RWPE1 (cell line): Measurements from ENCODE around the gene TBC1D1.

Source experiments
- CTCF ChIA-PET: fragments of 350-600 bp; sonication (Branson Sonifier 250); formaldehyde crosslinking; extraction: SDS; loops from one replicate; lab custom pipeline; 2021; lab: Yijun Ruan, JAX
- POLR2A ChIA-PET: fragments of 400-600 bp; formaldehyde crosslinking; extraction: SDS; loops from one replicate; lab custom pipeline; 2020; ENCODE audit warnings: antibody characterized with exemption; ENCODE audit not compliant: low non-redundant PET; lab: Yijun Ruan, JAX
- DNase-seq: peaks from one replicate; pipeline ENCODE4 v3.0.0; 2012; ENCODE audit warnings: low spot score
- H3K27ac ChIP-seq: fragments of 450-650 bp; 2 replicates; pipeline ENCODE4 v1.5.1; 2017
- TF ChIP-seq, protein P1 (sequence below): fragments of 450-650 bp; conservative IDR thresholded peaks from 2 replicates; pipeline ENCODE4 v1.5.1; 2017; ENCODE audit warnings: low read depth, mild to moderate bottlenecking

The TBC1D1 gene

DNA sequence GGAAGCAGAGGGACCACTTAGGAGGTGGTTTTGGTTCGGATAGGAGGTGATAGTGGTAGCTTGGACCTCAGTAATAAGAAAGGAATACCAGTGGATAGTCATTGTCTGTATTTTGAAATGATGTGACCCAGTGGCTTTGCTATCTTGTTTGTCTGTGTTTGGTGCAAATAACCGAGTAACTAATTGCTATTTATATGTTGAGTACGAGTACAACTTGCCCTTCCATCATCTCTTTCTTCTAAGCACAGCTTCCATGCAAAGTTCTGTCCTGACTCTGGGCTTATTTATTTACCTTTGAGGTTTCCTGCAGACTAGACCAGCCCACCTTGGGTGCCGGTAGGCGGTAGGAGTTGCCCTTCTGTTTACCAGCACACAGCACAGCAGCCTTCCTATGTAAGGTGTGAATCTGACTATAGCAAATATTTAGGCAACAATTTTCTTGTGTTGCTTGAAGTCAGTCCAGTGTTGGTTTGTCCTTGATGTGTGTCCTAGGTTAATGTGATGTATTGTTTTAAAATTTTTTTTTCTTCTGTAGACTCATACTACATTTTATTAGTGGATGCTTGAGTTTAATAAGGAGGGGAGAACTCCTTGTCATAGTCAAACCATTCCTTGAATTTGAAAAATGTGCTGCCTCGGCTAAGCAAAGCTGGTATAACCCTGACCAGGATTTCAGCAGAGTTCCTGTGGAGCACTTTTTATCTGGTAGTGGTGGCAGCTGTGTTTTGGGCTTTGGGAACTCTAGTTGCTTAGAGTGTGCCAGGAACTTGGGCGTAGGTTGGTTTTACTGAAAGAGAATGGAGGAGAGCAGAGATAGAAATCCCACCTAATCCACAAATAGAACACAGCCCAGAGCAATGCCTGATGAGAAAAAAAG lies 91.2 kb downstream of the TBC1D1 start:
- TF ChIP-seq, protein P1, sequence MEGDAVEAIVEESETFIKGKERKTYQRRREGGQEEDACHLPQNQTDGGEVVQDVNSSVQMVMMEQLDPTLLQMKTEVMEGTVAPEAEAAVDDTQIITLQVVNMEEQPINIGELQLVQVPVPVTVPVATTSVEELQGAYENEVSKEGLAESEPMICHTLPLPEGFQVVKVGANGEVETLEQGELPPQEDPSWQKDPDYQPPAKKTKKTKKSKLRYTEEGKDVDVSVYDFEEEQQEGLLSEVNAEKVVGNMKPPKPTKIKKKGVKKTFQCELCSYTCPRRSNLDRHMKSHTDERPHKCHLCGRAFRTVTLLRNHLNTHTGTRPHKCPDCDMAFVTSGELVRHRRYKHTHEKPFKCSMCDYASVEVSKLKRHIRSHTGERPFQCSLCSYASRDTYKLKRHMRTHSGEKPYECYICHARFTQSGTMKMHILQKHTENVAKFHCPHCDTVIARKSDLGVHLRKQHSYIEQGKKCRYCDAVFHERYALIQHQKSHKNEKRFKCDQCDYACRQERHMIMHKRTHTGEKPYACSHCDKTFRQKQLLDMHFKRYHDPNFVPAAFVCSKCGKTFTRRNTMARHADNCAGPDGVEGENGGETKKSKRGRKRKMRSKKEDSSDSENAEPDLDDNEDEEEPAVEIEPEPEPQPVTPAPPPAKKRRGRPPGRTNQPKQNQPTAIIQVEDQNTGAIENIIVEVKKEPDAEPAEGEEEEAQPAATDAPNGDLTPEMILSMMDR: no peak
- DNase-seq: no peak
- CTCF ChIA-PET: no interaction called here
- POLR2A ChIA-PET: no interaction called here
- no peak overlapping the region for H3K27ac ChIP-seq

DNA sequence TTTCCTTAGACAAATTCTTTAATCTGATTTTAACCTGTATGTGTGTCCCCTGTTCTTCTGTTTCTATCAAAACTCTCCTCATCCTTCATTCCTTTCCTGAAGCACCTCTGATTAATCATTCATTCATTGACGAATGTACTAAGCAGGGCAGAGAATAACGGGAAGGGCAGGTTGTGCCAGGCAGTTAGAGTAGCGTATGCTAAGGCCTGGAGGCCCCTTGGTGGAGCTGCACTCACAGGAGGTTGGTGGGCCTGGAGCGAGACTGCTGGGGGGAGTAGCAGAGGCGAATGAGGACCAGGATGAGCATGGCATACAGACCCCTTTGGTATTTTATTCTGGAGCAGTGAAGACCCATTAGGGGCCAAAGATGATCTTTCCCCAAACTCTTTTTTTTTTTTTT lies 91.9 kb downstream of the TBC1D1 start:
- TF ChIP-seq, protein P1: no peak
- no peak for DNase-seq
- H3K27ac ChIP-seq: no peak overlapping the region
- POLR2A ChIA-PET: no interaction called here
- CTCF ChIA-PET: no interaction called here

DNA sequence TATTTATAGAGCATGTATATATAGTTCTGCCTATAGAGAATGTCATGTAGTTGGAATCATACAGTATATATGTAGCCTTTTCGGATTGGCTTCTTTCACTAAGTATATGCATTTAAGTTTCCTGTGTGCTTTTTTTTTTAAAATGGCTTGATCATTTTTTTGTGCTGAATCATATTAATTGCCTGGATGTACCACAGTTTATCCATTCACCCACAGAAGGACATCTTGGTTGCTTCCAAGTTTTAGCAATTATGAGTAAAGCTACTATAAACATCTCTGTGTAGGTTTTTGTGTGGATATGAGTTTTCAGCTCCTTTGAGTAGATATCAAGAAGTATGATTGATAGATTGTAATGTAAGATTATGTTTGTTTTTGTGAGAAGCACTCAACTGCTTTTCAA lies 93.1 kb downstream of the TBC1D1 start:
- ChIA-PET CTCF (no interaction called here), POLR2A (no interaction called here)
- H3K27ac ChIP-seq: no peak overlapping the region
- TF ChIP-seq, protein P1: no peak
- no peak for DNase-seq

DNA sequence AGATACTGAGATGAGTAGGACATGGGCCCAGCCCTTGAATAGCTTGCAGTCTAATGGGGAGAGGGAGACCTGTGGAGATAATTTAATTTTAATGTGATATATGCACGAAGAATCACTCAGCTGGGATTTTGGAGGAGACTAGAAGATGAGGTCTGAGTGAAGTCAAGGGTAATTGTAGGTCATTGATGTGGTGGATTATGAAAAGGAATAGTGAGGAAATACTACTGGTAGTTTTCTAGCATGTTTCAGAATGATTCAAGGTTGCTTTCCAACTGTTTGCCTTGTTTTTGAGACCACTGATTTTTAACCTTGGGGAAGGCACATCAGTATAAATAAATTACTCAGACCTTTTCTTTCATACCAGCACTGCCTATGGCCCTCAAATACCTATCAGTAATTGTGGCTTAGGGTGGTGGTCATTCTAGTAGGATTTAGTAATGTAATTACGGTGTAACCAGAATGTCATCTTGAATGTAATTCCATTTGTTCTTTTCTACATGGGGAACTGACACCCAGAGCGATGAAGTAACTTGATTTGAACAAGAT lies 94.9 kb downstream of the TBC1D1 start:
- POLR2A ChIA-PET: no interaction called here
- CTCF ChIA-PET: interaction anchor here (0.6 kb wide), 1 partner anchor 665 kb away, joined by 4 read pairs; no protein-coding TSS in a partner anchor
- TF ChIP-seq, protein P1: no peak
- H3K27ac ChIP-seq: no peak overlapping the region
- no peak for DNase-seq

DNA sequence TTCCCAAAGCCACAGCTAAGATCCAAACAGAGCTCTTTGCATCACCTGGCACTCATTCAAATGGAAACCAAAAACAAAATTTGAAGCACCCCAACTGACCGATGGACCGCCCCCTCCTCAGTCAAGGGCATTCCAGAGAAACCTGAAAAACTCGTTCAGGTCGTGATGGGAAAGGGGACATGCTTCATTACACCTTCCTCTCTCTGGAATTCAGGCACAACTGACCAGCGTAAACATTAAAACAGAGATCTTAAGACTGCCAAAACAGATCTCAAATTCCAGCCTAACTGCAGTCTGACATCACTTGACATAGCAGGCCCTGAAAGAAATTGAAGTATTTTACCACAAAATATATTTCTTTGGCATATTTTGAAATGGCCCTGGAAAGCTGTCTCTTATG lies 97.8 kb downstream of the TBC1D1 start:
- ChIA-PET POLR2A (no interaction called here), CTCF (no interaction called here)
- no peak overlapping the region for H3K27ac ChIP-seq
- no peak for DNase-seq
- TF ChIP-seq, protein P1: no peak

DNA sequence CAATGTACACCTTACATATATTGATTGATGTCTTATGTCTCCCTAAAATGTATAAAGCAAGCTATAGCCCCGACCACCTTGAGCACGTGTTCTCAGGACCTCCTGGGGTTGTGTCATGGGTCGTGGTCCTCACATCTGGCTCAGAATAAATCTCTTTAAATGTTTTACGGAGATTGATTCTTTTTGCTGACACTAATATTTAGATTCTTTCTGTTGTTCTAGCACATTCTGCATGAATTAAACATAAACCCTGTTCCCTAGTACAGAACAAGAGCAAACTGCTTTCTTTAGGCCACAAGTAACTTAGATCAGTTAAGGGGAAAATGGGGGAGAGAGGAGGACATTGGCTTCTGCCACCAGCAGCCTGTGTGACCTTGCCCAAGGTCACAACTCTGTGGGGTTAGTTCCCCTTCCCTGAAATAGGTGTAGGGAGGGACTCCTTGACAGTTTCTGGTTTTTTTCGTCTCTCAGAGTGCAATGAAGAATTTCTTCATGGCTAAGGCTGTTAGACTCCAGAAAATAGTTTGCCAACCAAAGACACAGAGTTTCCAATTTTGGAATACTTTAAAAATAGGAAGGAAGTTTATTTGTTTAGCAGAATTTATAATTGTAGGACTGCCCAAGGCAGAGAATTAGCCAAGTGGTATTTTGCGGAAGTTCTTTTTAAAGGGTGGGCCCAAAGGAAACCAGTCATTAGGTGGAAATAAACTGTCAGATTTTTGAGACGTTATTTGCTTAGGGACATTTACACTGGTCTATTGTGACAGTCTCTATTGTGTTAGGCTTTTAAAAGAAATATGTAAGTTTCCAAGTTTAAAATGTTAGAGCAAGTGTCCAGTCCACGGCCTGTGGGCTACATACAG lies 98.7 kb downstream of the TBC1D1 start:
- H3K27ac ChIP-seq: no peak overlapping the region
- TF ChIP-seq, protein P1: no peak
- CTCF ChIA-PET: interaction anchor here (1.2 kb wide), 1 partner anchor 46 kb away, joined by 4 read pairs; no protein-coding TSS in a partner anchor
- POLR2A ChIA-PET: no interaction called here
- DNase-seq: no peak
